Activated naive CD8-positive, alpha-beta T cell treated with anti-CD3 and anti-CD28 coated beads, Interleukin-2, amount 50 U/mL, for 16 hours (primary cell): ENCODE measurements around the gene XRCC3.

Experiments used
- DNase-seq: peaks from one replicate; pipeline ENCODE4 v3.0.0-alpha.2; 2020; ENCODE audit warnings: low read depth, low spot score

The XRCC3 gene

DNA sequence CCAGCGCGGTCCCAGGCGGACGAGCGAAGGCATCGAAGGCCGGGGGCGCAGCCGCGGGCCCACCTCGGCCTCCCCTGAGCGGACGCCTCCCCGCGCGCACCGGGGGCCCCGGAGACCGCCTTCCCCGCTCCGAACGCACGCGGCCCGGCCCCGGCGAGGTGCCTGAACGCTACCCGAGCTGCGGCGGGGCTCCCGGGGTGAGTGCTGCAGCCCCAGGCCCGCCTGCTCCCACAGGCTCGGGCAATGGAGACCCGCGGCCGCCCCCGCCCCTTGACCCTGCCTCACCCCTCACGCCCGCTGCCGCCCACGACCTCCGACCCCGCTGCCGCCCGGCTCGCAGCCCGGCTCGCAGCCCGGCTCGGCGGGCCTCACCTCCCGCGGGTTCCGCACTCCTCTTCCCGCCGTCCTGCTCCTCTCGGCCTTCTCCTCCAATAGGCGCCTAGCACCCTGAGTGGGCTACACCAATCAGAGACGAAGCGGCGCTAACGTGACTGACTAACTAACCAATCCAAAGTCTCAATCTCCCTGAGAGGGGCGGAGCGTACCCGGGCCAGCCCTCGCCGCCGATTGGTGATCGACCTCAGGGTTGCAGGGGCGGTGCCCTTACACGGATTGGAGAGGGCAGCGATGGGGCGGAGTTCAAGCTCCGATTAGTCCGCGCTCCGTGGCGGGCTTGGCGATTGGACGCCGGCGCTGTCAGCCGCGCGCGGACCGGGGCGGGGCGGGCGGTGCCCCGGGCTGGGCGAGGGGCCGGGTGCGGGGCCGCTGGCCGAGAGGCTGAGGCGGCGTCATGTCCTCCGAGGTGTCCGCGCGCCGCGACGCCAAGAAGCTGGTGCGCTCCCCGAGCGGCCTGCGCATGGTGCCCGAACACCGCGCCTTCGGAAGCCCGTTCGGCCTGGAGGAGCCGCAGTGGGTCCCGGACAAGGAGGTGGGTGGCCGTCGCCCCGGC lies at the start of gene XRCC3, which contains the start of gene ZFYVE21:
TSS of gene XRCC3 (minus strand) at position 400 of the 949 bp plus-strand sequence. CDS start 4,364 bp downstream, outside the sequence.
TSS of gene ZFYVE21 (plus strand) at position 759 of the 949 bp plus-strand sequence. CDS start at position 791, 32 bp downstream.
- DNase-seq: peak; percentile 99

DNA sequence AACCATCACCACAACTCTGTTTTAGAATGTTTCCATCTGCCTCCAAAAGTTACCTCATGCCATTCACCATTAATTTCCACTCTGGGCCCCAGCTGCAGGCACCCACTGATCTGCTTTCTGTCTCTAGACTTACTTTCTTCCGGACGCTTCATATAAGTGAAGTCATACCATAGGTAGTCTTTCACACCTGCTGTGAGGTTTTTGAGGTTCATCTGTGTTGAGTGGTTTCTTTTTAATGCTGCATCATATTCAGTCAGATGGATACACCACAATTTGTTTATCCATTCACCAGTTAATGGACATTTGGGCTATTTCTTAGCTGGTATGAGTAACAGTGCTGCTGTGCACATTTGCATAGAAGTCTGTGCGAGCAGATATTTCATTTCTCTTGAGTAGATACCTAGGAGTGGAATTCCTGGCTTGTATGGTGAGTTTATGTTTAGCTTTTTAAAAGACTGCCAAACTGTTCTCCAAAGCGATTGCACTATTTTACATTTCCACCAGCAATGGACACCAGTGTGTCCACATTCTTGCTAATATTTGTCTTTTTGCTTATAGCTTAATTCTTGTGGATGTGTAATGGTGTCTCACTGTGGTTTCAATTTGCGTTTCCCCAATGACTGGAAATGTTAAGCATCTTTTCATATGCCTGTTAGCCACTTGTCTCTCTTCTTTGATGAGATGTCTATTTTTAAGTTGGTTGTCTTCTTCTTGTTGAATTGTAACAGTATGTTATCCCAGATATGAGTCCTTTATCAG lies 48.7 kb upstream of the XRCC3 start:
- DNase-seq: no peak

DNA sequence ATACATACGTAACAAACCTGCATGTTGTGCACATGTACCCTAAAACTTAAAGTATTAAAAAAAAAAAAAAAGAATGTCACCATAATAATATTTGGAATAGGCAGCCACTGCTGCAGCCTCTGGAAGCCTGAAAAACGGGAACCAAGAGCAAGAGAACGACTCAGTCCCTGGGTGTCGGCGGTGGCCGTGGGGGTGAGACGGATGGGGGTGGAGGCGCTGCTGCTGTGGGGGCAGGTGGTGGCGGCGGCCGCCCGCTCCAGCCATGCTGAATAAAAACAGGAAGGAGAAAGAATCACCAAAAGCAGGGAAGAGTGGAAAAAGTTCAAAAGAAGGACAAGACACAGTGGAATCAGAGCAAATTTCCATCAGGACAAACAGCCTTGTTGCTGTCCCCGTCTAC lies 47.3 kb upstream of the XRCC3 start:
- DNase-seq: no peak

DNA sequence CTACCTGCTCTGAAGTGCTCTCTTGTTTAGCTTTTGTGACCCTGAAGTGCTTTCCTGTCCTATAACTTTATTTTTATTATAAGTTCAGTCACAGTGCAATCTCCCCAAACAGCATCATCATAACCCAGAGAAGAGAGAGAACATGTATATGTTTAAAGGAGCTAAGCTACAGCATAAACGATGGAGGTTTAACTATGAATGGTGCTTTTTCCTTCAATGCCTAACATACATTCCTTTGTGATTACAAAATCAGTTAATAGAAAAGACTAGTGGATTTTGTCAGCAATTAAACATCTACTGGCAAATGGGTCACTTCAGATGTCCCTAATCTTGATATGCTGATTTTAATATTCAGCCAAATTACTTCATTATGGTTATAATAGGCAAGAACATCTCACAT lies 46.8 kb upstream of the XRCC3 start:
- no peak for DNase-seq

DNA sequence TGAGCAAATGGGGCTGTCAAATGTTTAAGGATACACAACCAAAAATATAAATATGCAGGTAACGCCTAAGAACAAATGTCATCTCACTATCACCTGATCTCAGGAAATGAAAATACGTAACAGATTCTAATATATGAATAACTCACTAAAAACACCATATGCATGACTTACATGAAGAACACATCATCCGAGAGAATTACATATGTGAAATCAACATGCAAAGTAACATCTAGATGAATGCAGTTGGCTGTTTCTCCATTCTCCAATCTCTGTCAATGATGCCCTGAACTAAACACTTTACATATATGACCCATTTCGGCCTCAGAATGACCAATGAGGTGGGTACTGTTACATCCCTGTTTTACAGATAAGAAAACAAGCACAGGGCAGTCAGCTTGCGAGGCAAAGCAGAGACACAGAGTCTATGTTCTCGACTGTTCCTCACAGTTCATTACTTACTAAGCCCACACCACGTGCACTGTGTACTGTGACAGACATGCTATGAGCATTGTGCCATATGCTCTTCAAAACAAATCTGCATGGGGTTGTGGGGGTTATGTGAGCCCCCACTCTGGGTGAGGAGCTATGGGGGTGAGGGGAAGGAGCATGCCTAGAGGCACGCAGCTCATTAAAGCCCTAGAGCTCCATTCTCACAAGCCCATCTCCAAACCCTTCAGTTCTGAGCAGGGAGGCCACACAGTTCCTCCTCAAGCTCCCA lies 43.0 kb upstream of the XRCC3 start:
- no peak for DNase-seq

DNA sequence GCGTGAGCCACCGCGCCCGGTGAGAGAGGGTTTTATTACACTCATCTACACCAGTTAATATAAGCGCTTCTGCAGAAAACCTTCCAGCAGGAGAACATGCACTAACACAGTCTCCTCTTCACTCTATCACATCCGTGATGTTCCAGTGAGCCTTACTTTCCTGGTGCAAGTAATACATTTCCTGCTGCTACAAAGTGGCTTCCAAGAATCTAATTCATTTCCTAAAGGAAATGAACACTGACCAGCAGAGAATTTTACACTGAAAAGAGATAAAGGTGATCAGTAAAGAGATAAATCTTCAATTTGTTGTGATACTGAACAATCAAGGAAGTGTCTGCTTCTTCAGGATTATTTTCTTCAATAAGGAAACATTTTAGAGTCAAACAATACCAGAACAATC lies 39.8 kb upstream of the XRCC3 start:
- DNase-seq: no peak

DNA sequence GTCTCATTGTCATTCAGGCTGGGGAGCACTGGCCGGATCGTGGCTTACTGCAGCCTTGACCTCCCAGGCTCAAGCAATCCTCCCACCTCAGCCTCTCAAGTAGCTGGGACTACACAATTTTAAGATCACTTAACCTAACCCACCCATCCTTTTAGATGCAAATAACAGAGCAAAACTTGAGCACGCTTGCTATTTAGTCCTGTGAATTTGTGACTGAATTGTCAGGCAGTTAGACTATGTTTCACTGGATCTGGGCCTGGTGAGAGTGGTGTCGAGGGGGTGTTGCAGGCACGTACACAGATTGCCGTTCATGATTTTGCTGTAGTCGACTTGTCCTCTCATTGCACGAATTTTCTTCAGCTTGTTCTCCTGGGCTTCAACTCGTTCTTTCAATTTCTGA lies 38.5 kb upstream of the XRCC3 start:
- no peak for DNase-seq

DNA sequence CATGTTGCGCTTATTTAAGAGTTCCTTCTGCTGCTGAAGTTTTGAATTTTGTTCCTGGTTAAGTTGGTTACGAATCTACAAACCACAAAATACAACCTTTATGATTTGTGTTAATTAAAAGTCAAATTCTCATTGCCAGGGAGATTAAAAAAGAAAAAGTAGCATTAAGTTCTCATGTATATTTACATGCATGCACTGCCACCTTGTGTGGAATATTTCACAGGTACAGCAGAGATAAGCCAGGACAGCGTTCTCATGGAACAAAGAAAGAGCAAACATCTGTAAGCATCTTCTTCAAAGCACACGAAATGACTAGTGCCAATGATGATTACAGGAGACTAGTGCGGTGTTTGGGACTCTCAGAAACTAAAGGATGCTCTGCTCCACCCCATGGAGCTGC lies 34.6 kb upstream of the XRCC3 start:
- no peak for DNase-seq

DNA sequence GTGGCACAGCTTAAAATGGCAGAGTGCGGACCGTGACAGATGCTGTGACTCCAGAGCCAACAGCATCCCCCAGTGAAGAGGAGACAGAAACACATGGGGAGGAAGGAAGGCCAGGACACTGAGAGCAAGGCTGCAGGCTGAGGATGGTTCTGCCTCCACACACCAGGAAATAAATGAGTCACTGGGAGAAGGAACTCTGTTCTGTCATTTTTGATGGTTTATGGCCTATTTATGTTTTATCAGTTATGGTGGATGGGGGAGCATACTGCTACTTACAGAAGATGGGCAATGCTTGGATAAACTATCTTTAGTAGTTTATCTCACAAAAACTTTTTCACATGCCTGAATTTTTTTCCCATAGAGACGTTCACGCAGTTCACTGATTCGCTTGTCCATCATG lies 34.2 kb upstream of the XRCC3 start:
- DNase-seq: no peak

DNA sequence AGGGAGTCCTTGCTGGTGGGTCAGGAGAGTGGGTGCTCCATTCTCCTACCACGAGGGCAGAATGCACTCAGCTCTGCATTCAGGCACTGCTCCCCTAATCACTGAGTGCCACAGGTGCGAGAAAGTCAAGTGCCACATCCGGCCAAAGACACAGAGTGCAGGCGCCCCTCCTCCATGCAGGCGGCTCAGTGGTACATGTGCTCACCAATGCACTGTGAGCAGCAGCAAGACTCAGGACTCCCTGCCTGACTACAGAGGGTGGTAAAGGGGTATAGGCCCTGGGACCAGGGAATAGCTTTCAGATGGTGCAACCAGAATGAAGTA lies 33.2 kb upstream of the XRCC3 start:
- no peak for DNase-seq

DNA sequence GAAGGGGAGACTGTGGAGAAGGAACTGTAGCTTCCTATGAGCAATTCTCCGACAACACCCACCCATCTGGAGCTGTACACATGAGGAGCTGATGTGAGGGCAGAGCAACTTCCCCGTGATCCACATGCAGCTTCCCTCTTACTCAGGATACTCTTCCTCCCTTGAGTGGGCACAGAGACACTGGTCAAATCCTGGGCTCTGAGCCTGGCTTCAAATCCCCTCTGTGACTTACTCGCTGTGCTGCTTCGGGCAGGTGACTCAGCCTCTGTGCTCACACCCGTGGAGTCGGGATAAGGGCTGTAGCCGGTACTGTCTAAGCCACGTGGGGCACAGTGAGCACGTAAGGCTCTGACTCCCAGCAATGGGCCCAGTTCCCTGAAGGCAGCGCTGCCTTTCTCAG lies 31.4 kb upstream of the XRCC3 start:
- no peak for DNase-seq

DNA sequence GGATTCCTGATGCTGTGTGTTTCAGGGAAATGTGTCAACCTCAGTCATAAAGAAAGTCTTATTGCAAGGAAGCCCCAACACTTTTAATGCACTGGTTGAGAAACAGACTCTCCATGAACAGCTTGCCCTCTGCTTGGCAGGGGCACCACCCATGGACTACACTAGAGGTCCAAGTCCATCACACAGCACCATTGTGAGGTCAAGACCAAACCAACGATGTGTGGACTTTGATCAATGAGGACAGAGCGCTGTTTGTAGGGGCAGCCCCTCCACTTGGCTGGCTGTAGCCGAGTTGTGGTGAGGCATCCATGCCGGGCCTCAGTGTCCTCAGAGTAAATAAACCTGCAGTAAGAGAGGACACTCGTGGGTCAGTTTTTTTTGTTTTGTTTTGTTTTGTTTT lies 30.2 kb upstream of the XRCC3 start:
- no peak for DNase-seq

DNA sequence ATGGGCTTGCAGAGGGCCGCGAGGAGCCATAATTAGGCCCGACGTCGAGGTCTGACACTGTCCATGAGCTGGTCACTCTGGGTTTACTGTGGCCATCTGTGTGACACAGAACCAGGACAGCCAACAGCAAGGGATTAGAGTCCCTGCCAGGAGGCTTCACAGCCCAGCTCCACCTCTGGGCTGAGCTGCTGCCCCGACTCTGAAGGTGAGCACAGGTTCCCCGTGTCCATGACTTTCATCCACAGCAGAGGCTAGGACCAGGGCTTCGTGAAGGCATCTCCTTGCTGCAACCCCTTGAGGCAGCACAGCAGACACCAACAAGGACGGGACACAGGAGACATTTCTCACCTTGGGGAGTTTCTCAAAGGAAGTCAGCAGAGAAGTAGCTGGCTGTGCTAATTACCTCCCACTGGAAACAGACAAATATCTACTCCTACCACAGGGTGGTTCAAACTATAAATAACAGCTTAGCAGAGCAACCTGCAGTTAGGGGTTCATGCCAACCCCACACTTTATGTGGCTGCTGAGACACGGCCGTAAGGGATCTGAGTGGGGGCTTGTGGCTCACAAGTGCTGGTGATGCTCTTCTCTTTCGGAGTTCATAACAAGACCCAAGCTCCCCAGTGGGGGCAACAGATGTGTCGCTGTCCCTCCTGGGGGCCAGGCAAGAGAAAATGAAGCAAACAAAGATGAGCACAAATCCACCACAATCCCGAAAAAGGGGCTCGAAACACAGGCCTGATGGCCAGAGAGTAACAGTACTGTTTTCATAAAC lies 29.6 kb upstream of the XRCC3 start:
- no peak for DNase-seq

DNA sequence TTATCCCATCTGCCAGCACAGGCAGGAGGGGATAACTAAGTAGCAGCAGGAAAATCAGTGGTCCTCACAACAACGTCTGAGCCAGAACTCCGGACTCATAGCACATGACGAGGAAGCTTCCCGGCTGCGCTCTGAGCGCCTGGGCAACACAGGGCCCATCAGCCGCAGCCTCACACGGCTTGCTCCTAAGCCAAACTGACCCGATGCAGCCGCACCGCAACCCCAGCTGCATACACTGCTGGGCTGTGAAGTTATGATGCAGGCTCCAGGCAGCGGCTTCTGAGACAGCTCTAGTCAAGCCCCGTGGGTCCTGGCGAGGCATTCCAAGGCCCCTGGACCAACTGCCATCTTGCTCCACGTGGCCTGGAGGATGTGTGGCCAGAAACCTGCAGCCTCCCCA lies 28.4 kb upstream of the XRCC3 start:
- no peak for DNase-seq

DNA sequence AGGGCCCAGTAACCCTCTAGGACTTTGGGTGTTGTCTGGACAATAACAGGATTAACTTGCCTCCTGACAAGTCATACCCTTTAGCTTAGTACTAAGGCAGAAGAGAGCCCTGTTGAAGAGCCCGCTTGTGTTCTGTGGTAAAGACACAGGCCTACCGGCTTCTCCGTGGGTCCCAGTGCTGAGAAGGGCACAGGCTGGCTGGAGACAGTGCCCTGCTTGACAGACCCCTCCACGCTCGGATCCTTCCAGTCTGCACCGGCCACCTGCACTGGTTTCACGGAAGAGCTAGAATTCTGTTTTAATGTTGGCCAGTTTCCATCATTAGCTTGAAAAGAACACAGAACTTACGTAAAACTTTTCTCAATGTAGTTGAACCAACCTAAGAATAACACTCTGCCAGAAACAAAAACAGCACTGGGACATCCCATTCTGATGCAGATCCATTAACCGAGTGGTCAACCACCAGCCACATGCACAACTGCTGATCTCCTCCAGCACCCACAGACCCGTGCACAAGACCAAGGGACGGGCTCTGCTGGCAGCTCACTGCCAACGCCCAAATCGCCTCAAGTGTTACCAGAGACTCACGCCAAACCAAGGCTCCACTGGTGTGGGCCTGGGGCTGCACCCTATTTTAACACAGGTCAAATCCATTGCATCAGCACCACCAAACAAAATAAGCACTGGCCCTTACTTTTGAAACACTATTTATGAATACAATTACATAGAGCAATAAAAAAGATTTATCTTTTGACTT lies 27.4 kb upstream of the XRCC3 start:
- DNase-seq: no peak

DNA sequence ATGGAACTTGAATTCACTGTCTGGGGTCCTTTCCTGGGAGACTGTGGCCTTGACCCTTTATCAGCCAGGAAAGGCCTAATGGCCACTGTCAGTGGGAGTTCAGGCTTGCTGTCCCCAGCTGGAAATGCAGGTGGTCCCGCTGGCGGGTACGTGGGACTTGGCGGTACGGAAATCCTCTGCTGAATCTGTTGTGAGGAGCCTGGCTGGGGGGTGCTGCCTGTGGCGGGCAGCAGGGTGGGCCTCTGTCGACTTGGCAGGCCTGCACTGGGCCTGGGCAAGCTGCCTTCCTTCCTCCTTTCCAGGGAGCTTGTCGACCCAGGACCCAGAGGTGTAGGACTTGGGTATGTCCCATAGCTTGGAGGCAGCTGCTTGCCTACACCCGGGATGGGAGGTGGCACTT lies 26.6 kb upstream of the XRCC3 start:
- DNase-seq: no peak

DNA sequence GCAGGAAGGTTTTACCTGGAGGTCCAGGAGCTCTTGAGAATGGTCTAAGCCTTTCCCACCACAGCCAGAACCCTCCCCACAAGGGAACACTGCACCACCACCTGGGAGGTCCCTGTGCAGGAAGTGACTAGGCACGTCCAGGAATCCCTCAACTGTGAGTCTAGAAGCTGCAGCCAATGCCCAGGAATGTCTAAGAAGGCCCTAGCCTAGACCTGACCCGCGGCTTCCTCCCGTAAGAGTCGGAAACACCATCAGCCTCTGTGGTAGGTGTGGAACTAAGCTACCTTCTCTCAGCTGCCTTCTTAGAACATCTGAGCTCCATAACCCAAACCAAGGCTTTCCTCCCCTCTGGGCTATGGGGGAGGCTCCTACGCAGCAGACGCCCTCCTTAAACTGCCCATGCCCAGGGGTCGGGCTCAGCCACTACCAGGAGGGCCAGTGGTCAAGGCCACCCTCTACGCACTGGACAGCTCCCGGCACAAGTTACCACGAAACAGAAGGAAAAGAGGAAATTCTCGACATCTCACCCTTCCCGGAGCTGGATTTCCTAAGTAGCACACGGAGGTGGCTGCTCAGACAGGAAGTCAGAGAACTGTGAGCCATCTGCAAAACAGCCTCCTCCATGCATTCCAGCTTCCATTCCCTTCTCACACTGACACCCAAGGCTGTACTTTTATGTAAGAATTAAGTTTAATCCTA lies 25.9 kb upstream of the XRCC3 start:
- no peak for DNase-seq

DNA sequence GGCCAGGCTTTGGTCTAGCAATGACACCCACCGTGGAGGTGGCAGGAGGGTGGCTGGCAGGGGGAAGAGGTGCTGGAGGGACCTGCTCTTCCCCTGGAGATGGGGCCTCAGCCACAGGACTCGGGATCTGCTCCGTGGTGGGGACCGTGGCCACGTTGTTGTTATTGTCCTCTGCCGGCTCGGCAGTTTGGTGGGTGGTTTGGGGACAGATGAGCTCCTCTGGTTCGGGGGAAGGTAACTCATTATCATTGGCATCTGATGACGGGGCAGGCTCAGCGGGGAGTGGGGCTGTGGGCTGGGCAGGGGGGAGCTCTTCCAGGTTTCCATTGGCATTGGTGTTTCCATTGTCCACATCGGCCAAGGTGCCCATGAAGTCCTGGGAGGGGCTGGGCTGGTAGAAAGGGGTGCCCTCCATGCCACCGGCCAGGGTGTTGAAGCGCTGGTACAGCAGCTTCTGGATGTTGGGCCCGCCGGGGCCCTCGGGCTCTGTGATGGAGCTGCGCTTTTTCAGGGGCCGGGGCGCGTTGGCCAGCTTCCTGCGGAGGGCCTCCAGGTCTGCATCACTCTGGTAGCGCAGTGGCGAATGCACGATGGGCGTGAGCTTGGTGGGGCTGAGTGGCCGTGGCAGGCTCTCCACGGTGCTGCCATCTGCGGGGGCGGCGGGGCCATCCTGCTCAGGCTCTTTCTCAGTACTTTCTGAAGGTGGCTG lies 24.7 kb upstream of the XRCC3 start:
- no peak for DNase-seq

DNA sequence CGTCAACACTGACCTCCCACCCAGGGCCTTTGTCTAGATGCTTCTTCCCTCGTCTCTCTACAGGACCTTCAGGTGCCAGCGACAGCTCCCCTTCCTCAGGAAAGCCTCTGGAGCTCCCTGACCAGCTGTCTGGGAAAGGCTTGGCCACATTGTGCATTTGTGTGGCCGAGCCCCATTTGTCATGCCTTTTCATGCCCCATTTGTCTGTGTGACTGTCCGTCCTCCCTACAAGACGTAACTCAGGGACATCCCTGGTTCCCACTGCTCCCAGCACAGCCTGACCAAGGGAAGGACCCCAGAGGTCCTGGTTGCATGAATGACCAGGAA lies 24.2 kb upstream of the XRCC3 start:
- DNase-seq: no peak
